ENCODE data around the gene RHNO1.

GRCh38 chr12:2836574-2836973 is 40.4 kb upstream of the RHNO1 start:
- no peak for TF ChIP-seq CTCF (IDR thresholded peaks at IDR 0.05)
- TF ChIP-seq EP300 (IDR thresholded peaks at IDR 0.05) = no peak
- no peak for TF ChIP-seq POLR2A (IDR thresholded peaks at IDR 0.05)
- TF ChIP-seq POLR2AphosphoS5 (IDR thresholded peaks at IDR 0.05) = no peak

All from suprapubic skin (tissue), 4 donors.